Keratinocyte (primary cell): ENCODE results near the gene NCOA6. TPM values are rescaled to one million over a fixed set of nuclear protein-coding genes. Genes with fewer than 3 reads are reported as not detected.

Source experiments
- DNase-seq: peaks from one replicate; pipeline ENCODE4 v3.0.0-alpha.2; 2011; ENCODE audit warnings: low read depth, missing footprints, low spot score
- FAIRE-seq: peaks from 2 replicates; lab custom pipeline; 2011; peaks lifted over from hg19 to GRCh38; lab: Jason Lieb, UNC
- H2AFZ ChIP-seq: 2 replicates; pipeline ENCODE4 v1.6.0; 2012; ENCODE audit warnings: low read length, control low read depth, inconsistent platforms; ENCODE audit not compliant: control insufficient read depth
- H3K27ac ChIP-seq: 2 replicates; pipeline ENCODE4 v1.5.1; 2011; ENCODE audit warnings: low read length; ENCODE audit not compliant: control insufficient read depth, insufficient read depth
- H3K27me3 ChIP-seq: 3 replicates; pipeline ENCODE4 v1.6.0; 2011; ENCODE audit warnings: low read length; ENCODE audit not compliant: control insufficient read depth, insufficient read depth; ENCODE audit errors: extremely low read depth
- H3K36me3 ChIP-seq, 2 experiments: 2 replicates in 1 of 2; 3 replicates in 1 of 2; pipeline ENCODE4 v1.5.1; 2011; ENCODE audit warnings: low read length in 2 of 2, mild to moderate bottlenecking in 1 of 2; ENCODE audit not compliant: control insufficient read depth in 2 of 2, insufficient read depth in 2 of 2; ENCODE audit errors: extremely low read depth in 1 of 2
- H3K4me1 ChIP-seq: 3 replicates; pipeline ENCODE4 v1.5.1; 2011; ENCODE audit warnings: low read length; ENCODE audit not compliant: control insufficient read depth, insufficient read depth; ENCODE audit errors: extremely low read depth
- H3K4me2 ChIP-seq: 3 replicates; pipeline ENCODE4 v1.6.0; 2011; ENCODE audit warnings: low read depth, low read length; ENCODE audit not compliant: control insufficient read depth, insufficient read depth; ENCODE audit errors: extremely low read depth
- H3K4me3 ChIP-seq, 3 experiments: fragments of 200-600 bp in 1 of 3; sonication (generic) in 1 of 3; 2 replicates in 2 of 3; 3 replicates in 1 of 3; pipeline ENCODE4 v1.5.1; 2011 to 2016; ENCODE audit warnings: low read length in 3 of 3, mild to moderate bottlenecking in 3 of 3, control low read depth in 2 of 3, inconsistent platforms in 1 of 3, low read depth in 1 of 3, mixed read lengths in 1 of 3, mixed run types in 1 of 3, moderate library complexity in 1 of 3; ENCODE audit not compliant: control insufficient read depth in 2 of 3, insufficient read depth in 2 of 3; ENCODE audit errors: extremely low read depth in 1 of 3
- H3K79me2 ChIP-seq: 2 replicates; pipeline ENCODE4 v1.6.0; 2012; ENCODE audit warnings: low read length; ENCODE audit not compliant: control insufficient read depth, insufficient read depth
- H3K9ac ChIP-seq: 3 replicates; pipeline ENCODE4 v1.6.0; 2011; ENCODE audit warnings: low read length; ENCODE audit not compliant: control insufficient read depth, insufficient read depth; ENCODE audit errors: extremely low read depth
- H3K9me1 ChIP-seq: 3 replicates; pipeline ENCODE4 v1.6.0; 2011; ENCODE audit warnings: low read length; ENCODE audit not compliant: control insufficient read depth, insufficient read depth; ENCODE audit errors: extremely low read depth
- H3K9me3 ChIP-seq: 2 replicates; pipeline ENCODE4 v1.5.1; 2012; ENCODE audit warnings: low read depth, low read length; ENCODE audit not compliant: control insufficient read depth
- H4K20me1 ChIP-seq: 3 replicates; pipeline ENCODE4 v1.6.0; 2011; ENCODE audit warnings: low read length; ENCODE audit not compliant: control insufficient read depth, insufficient read depth; ENCODE audit errors: extremely low read depth
- EZH2 ChIP-seq: IDR thresholded peaks from one replicate; pipeline ENCODE4 v1.6.1; 2012; ENCODE audit warnings: inconsistent platforms, mild to moderate bottlenecking, low read length, moderate library complexity
- dilution Hi-C: fragments of 300-500 bp; cut with MboI; formaldehyde crosslinking; loops from one replicate; pipeline ENCODE4 v1.7.0; 2020; ENCODE audit warnings: low sequenced_read_pairs; ENCODE audit not compliant: extremely low pct_ligation_motif_present
- polyA plus RNA-seq, 5 experiments: library from polyadenylated mRNA; depleted of rRNA in 3 of 5; stranded (reverse) in 3 of 5; stranded (forward) in 1 of 5; unstranded in 1 of 5; fragments of >200 nt; gene quantifications; 1 replicate in 1 of 5; 2 replicates in 3 of 5; 3 replicates in 1 of 5; pipeline versions ENCODE4 v1.2.1 to v1.2.3, GENCODE V29; 2011 to 2012; ENCODE audit warnings: missing spikeins in 2 of 5, low read depth in 1 of 5, low replicate concordance in 1 of 5
- TF ChIP-seq, protein P1 (sequence below), 3 experiments: IDR thresholded peaks in 1 of 3; conservative IDR thresholded peaks in 1 of 3; optimal IDR thresholded peaks in 1 of 3; 2 replicates in 2 of 3; 3 replicates in 1 of 3; pipeline versions ENCODE3 to v1.5.1; 2011; ENCODE audit warnings: low read length in 3 of 3, mild to moderate bottlenecking in 3 of 3, moderate library complexity in 2 of 3, control low read depth in 1 of 3, inconsistent platforms in 1 of 3; ENCODE audit not compliant: insufficient read depth in 2 of 3; ENCODE audit errors: extremely low read depth in 1 of 3

Gene NCOA6
- polyA plus RNA-seq, 1 donor (not counting 4 experiments of a cell fraction or from before 2014, with no cell fraction given), result 13.3 TPM

DNA sequence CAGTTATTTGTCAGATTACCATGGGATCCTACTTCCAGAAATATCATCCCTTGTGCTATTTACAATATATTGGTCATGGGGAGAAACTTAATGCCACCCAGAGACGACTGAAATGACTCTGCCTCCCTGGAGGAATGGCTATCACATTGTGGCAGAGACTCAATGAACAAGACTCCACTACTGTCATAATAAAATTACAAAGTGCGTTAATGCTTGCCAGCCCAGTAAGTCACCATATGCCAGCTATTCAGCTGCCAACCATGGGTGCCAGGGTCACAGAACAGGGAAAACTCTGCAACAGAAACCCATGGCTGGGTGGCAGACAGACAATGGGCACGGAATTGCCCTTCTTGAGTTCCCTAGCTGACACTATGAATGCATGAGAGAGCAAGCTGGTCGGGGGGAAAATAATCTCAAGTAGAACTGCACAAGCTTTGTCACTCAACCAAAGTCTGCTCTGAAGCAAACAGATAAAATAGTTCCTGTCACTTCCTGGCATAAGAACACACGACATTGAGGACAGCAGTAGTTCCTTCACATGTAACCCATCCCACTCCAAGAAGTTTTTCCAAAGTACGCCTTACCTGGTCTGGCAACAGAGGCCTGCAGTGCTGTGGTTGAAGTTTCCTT lies 89.2 kb downstream of the NCOA6 start:
- Histone ChIP-seq H3K36me3 (peaks cover 10 to 16% of the 10 kb centered on the region in 2 experiments), H2AFZ (no peak overlapping the region), H3K4me3 (no peak overlapping the region), H3K9ac (no peak overlapping the region), H4K20me1 (no peaks in the 10 kb centered on the region), H3K79me2 (no peaks in the 10 kb centered on the region), H3K27me3 (no peaks in the 10 kb centered on the region), H3K9me1 (no peaks in the 10 kb centered on the region), H3K4me2 (no peak overlapping the region), H3K4me1 (no peaks in the 10 kb centered on the region), H3K27ac (no peak overlapping the region), H3K9me3 (no peaks in the 10 kb centered on the region)
- FAIRE-seq (no peak), DNase-seq (no peak)
- dilution Hi-C loops, result no loop called here
- TF ChIP-seq, protein P1, sequence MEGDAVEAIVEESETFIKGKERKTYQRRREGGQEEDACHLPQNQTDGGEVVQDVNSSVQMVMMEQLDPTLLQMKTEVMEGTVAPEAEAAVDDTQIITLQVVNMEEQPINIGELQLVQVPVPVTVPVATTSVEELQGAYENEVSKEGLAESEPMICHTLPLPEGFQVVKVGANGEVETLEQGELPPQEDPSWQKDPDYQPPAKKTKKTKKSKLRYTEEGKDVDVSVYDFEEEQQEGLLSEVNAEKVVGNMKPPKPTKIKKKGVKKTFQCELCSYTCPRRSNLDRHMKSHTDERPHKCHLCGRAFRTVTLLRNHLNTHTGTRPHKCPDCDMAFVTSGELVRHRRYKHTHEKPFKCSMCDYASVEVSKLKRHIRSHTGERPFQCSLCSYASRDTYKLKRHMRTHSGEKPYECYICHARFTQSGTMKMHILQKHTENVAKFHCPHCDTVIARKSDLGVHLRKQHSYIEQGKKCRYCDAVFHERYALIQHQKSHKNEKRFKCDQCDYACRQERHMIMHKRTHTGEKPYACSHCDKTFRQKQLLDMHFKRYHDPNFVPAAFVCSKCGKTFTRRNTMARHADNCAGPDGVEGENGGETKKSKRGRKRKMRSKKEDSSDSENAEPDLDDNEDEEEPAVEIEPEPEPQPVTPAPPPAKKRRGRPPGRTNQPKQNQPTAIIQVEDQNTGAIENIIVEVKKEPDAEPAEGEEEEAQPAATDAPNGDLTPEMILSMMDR (optimal IDR thresholded peaks at IDR 0.05 in 1 of 3, IDR thresholded peaks at IDR 0.05 in 1 of 3, conservative IDR thresholded peaks at IDR 0.05 in 1 of 3; ENCODE audit: extremely low read depth in 1 of 3, insufficient read depth in 2 of 3, low read length in 3 of 3), result no peak
- TF ChIP-seq EZH2, result no peak

DNA sequence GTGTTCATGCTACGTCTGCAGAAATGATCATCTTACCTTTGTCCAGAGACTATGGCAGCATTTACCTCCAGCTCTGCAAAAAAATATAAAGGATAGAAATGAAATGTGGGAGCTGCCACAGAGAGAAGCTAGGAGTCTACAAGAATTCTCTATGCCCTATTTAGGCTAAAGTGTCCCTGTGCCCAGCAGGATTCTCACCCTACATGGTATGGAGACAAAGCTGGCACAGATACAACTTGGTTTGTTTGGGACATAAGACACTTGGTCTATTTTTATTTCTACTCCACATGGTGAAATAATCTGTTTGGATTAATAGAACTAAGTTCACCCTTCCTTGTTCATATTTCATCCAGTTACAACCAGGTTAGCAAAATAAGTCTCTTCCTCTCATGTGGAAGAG lies 92.9 kb downstream of the NCOA6 start:
- no peak overlapping the region for H3K4me3 ChIP-seq
- no peak overlapping the region for H3K27ac ChIP-seq
- dilution Hi-C loops, result no loop called here
- H3K9me1 ChIP-seq, result no peaks in the 10 kb centered on the region
- H3K79me2 ChIP-seq, result no peaks in the 10 kb centered on the region
- no peak overlapping the region for H3K9ac ChIP-seq
- no peaks in the 10 kb centered on the region for H3K27me3 ChIP-seq
- H2AFZ ChIP-seq, result no peak overlapping the region
- peaks cover 12 to 14% of the 10 kb centered on the region in 2 experiments for H3K36me3 ChIP-seq
- no peak overlapping the region for H3K4me2 ChIP-seq
- no peak for DNase-seq
- TF ChIP-seq, protein P1 (optimal IDR thresholded peaks at IDR 0.05 in 1 of 3, IDR thresholded peaks at IDR 0.05 in 1 of 3, conservative IDR thresholded peaks at IDR 0.05 in 1 of 3; ENCODE audit: extremely low read depth in 1 of 3, insufficient read depth in 2 of 3, low read length in 3 of 3), result no peak
- TF ChIP-seq EZH2, result no peak
- no peaks in the 10 kb centered on the region for H4K20me1 ChIP-seq
- H3K9me3 ChIP-seq, result no peaks in the 10 kb centered on the region
- FAIRE-seq, result no peak
- H3K4me1 ChIP-seq, result no peaks in the 10 kb centered on the region
